Measurements from ENCODE around the gene C14orf132.
A peak's percentile ranks its signal among the peaks of the same experiment; 100 is the strongest.
"Not testable (repeated sequence)": the region's sequence is repeated elsewhere in the genome, so short reads cannot be mapped to it uniquely, and the experiment has no call there.

Gene C14orf132

GRCh38 chr14:96038920-96039632 is at the start of gene C14orf132:
TSS of gene C14orf132 (plus strand) at chr14:96039362. CDS start at chr14:96039501, 139 bp downstream.
- DNase-seq (ENCODE audit: low spot score) = peak; percentile 95

- peak; percentile 68 for DNase-seq (ENCODE audit: low spot score)
Observed at GRCh38 chr14:95993768-95994592, 45.2 kb upstream of the C14orf132 start.

DNA sequence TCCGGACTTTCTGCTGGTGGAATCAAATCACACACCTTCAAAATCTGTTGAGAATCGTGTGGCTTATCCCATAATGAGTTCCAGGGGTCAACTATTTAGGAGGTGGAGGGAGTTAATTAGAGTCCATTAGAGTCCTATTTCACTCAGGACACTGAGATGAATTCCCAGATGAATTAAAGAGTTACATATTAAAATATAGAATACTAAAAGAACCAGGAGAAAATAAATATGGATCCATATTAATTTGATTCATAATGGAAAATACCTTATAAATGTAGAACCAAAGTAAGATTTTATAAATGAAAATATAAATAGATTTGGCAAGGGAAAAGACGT is 44.6 kb upstream of the C14orf132 start:
- no peak for DNase-seq (ENCODE audit: low spot score)

DNA sequence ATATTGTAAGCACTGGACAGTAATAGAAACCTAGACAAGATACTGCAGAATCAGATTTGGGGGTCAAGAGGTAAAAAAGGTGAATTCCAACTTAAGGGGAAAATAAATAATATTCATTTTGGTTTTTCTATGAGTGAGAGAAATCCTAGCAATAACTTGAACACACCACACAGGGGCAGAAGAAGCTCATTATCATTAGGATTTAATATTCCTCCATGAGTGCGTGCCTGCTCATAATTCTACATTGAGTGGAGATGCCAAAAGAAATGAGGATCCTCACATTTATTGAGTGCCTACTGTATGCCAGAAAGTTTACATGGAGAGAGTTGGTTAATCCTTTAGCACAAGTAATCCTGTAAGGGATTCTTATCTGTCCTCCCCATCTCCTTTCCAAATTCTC is 40.5 kb upstream of the C14orf132 start:
- peak; percentile 52 for DNase-seq (ENCODE audit: low spot score)

DNA sequence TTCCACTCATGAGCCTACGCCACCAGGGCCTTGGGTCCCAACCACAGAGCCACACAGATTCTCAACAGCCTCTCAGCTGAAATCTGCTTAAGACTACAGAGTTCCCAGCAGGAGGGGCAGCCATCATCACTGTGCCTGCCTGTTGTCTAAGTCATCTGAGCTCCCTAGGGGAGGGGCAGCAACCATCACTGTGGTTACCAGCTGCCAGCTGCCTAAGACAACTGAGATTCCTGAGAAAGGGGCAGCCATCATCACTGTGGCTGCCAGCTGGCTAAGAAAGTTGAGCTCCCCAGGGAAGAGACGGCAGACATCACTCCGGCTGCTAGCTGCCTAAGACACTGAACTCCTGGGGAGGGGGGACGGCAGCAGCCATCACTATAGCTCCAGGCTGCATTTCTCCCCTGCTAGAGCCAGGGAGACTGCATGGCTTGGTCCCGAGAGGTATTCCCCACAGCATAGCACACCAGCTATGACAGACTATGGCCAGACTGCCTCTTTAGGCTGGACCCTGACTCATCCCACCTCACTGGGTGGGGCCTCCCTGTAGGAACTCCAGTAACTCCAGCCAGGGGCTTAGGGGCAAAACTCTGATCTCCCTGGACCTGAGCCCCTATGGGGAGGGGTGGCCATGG is 37.2 kb upstream of the C14orf132 start:
- peak; percentile 31 for DNase-seq (ENCODE audit: low spot score)

- DNase-seq (ENCODE audit: low spot score) = no peak
Observed at GRCh38 chr14:96002498-96002884, 36.7 kb upstream of the C14orf132 start.

GRCh38 chr14:96011131-96011530 is 28.0 kb upstream of the C14orf132 start:
- DNase-seq (ENCODE audit: low spot score) = no peak

GRCh38 chr14:96011607-96012006 is 27.6 kb upstream of the C14orf132 start:
- DNase-seq (ENCODE audit: low spot score) = no peak

DNA sequence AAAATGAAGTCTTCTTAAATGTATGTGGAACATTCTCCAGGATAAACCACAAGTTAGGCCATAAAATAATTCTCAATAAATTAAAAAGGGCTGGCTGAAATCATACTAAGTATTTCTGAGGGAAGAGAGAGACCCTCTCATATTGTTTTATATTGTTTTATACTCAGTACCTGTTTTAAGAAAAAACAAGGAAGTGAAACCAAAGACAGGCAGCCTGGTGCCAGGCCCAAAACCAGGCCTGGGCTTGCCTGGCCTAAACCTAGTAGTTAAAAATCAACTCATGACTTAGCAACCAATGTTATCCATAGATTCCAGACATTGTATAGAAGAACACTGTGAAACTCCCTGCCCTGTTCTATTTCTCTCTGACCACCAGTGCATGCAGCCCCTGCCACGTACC is 26.4 kb upstream of the C14orf132 start:
- not testable (repeated sequence) for DNase-seq (ENCODE audit: low spot score)

- DNase-seq (ENCODE audit: low spot score) = no peak
Observed at GRCh38 chr14:96014176-96014575, 25.0 kb upstream of the C14orf132 start.

- DNase-seq (ENCODE audit: low spot score) = no peak
Observed at GRCh38 chr14:96016501-96017160, 22.5 kb upstream of the C14orf132 start.

DNA sequence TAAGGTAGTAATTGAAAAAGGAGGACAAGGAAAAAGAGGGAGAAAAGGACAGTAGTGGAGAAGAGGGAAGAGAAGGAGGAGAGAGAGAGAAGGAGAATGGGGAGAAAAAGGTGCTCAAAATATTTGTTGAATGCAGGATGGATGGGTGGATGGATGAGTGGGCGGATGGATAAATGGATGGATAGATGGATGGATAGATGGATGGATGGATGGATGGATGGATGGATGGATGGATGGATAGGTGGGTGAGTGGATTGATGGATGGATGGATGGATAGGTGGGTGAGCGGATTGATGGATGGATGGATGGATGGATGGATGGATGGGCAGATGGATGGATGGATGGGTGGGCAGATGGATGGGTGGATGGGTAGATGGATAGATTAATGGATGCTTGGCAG is 21.3 kb upstream of the C14orf132 start:
- DNase-seq (ENCODE audit: low spot score) = no peak

DNA sequence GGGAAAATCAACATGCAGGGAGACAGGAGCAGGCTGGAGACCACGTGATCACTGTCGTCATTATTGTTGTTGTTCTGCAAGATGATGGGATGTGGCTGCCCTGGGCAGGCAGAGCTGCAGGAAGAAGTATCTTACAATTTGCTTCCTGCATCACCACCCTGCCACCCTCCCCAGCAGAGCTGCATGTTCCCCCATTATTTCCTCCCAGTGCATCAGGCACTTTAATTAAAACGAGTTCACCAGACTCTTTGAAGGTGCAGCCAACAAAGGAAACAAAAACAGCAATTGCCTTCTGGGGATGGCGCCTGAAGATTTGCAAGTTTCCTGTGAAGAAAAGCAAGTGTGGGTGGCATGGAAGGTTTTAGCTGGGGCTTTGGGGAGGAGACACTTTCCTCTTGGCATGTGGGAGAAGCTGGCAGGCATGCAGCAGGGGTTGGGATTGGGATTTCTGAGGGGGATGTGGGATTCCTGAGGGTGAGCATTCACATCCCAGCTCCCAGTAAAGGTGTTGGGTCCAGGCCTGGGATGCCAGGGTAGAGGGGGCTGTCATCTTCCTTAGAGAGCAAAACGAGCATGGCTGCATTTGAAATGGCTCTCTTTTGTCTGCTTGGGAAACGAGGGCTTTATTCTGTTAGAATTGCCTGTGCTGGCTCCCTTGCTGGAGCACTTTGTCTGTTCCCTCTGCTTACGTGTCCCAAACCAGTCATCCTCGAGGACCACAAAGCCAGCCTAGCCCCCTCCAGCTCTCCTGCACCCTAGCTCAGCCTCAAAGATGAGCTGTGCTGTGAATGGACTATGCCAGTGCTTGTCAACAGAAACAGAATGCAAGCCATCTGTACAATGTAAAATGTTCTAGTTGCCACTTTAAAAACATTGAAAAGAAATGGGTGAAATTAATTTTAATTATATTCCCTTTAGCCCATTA is 11.5 kb upstream of the C14orf132 start:
- DNase-seq (ENCODE audit: low spot score) = no peak

- no peak for DNase-seq (ENCODE audit: low spot score)
Observed at GRCh38 chr14:96029089-96029645, 10.0 kb upstream of the C14orf132 start.

- no peak for DNase-seq (ENCODE audit: low spot score)
Observed at GRCh38 chr14:96030108-96030760, 8.9 kb upstream of the C14orf132 start.

- DNase-seq (ENCODE audit: low spot score) = no peak
Observed at GRCh38 chr14:96031691-96032090, 7.5 kb upstream of the C14orf132 start.

DNA sequence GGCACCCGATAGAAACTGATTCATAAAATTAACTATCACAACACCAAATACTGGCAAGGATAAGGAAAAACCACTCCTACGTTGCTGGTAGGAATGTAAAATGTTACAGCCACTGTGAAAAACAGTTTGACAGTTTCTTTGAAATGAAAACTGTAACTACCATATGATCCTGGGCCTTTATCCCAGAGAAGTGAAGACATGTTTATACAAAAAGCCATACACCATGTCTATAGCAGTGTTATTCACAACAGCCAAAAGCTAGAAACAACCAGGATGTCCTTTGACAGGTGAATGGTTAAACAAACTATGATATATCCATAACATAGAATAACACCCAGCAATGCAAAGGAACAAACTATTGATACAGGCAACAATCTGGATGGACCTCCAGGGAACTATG is 3.7 kb upstream of the C14orf132 start:
- DNase-seq (ENCODE audit: low spot score) = no peak

DNA sequence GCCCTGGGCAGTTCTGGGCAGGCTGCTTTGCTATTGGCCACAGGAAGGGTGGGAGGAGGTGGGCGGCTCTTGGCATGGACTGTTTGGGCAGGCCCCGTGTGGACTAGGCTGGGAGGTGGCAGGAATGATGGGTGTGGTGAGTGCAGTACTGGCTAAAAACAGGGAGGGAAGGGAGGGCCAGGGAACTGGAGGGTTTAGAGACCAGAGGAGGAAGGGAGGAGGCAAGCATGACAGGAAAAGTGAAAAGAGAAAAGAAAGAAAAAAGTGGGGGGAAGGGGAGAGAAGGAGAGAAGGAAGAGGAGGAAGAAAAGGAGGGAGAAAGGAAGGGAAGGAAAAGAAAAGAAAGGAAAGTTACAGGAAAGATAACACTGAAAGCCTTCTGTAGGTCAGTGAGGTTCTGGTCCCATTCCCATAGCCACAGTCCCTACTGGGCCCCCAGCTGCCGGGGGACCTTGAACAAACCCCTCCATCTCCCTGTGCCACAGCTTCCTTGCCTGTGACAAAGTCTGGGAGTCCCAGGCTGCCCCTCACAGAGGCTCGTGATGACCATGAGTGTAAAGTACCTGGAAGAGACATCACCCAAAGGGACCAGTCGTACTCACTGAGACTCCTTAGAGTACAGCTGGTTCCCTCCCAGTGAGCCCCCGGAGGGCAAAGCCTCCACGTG is 1.1 kb upstream of the C14orf132 start:
- peak; percentile 88 for DNase-seq (ENCODE audit: low spot score)

GRCh38 chr14:96038558-96038919 is 623 bp upstream of the C14orf132 start:
- DNase-seq (ENCODE audit: low spot score) = no peak

All from AG20443 (cell line).